Osteocyte (in vitro differentiated cells): Measurements from ENCODE around the gene CA11. TPM values are rescaled to one million over a fixed set of nuclear protein-coding genes. Genes with fewer than 3 reads are reported as not detected.

Experiments used
- DNase-seq: peaks from one replicate; pipeline ENCODE4 v3.0.0; 2021; ENCODE audit warnings: mixed read lengths; ENCODE audit not compliant: unreplicated experiment; ENCODE audit errors: extremely low spot score
- H3K27ac Mint-ChIP-seq: one replicate; pipeline ENCODE4 v1.8.0; 2021; ENCODE audit warnings: mild to moderate bottlenecking, mixed read lengths; ENCODE audit not compliant: unreplicated experiment
- H3K27me3 Mint-ChIP-seq: one replicate; pipeline ENCODE4 v1.8.0; 2021; ENCODE audit warnings: mixed read lengths; ENCODE audit not compliant: unreplicated experiment
- H3K36me3 Mint-ChIP-seq: one replicate; pipeline ENCODE4 v1.8.0; 2021; ENCODE audit warnings: mixed read lengths; ENCODE audit not compliant: unreplicated experiment
- H3K4me1 Mint-ChIP-seq: one replicate; pipeline ENCODE4 v1.8.0; 2021; ENCODE audit warnings: mixed read lengths; ENCODE audit not compliant: unreplicated experiment
- H3K4me3 Mint-ChIP-seq: one replicate; pipeline ENCODE4 v1.8.0; 2021; ENCODE audit warnings: mild to moderate bottlenecking, moderate library complexity, mixed read lengths; ENCODE audit not compliant: unreplicated experiment
- H3K9me3 Mint-ChIP-seq: one replicate; pipeline ENCODE4 v1.8.0; 2021; ENCODE audit warnings: mixed read lengths; ENCODE audit not compliant: unreplicated experiment
- total RNA-seq: library from RNA; stranded (reverse); gene quantifications from 2 replicates; pipeline ENCODE4 v1.2.1, GENCODE V29; 2021
- TF ChIP-seq, protein P1 (sequence below): fragments of 200-600 bp; sonication (generic); IDR thresholded peaks from 2 replicates; pipeline ENCODE4 v1.5.0; 2021; ENCODE audit warnings: antibody characterized with exemption, mild to moderate bottlenecking, moderate library complexity

Gene CA11
- total RNA-seq, 1 donor from 2014 or later: 40.7 TPM

DNA sequence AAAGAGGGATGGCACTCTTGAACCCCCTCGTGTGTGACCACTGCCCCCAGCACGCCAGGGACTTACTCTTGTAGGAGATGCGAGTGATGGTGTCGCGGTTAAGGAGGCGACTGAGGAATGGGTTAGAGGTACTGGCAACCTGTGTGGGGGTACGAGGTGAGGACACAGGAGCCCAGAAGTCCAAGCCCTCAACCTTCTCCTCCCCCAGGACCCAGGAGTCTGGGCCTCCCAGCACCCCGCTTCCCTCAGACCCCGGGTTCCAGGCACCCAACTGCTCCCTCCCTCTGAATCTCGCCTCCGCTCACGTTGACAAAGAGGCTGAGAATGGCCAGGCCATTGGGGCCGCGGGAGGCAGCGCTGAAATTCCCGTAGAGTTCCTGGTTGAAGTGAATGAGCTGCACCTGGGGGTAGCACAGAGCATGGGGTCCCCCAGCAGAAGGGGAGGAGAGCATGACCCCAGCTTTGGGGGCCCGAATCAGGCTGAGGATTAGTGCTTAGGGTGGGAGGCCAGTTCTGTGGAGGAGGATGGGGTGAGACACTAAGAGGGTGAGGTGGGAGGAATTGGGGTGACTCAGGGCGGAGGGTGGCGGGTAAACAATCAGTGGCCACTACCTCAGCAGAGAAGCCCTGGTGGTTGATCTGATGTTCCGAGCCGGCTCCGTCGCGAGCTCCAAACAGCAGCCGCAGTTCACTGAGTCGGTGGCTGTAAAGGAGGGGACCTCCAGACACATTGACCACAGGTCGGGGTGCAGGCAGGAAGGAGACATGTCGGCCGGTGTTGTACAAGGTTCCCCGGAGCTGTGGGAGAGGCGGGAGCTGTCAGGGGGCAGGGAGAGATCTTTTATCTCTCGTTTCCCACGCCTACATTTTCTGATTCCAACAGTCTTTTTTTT lies 6.3 kb downstream of the CA11 start:
- no peak overlapping the region for H3K4me3 Mint-ChIP-seq
- H3K27ac Mint-ChIP-seq: no peak overlapping the region
- no peaks in the 10 kb centered on the region for H3K36me3 Mint-ChIP-seq
- peaks cover 6% of the 10 kb centered on the region for H3K27me3 Mint-ChIP-seq
- no peak for DNase-seq
- no peaks in the 10 kb centered on the region for H3K9me3 Mint-ChIP-seq
- TF ChIP-seq, protein P1, sequence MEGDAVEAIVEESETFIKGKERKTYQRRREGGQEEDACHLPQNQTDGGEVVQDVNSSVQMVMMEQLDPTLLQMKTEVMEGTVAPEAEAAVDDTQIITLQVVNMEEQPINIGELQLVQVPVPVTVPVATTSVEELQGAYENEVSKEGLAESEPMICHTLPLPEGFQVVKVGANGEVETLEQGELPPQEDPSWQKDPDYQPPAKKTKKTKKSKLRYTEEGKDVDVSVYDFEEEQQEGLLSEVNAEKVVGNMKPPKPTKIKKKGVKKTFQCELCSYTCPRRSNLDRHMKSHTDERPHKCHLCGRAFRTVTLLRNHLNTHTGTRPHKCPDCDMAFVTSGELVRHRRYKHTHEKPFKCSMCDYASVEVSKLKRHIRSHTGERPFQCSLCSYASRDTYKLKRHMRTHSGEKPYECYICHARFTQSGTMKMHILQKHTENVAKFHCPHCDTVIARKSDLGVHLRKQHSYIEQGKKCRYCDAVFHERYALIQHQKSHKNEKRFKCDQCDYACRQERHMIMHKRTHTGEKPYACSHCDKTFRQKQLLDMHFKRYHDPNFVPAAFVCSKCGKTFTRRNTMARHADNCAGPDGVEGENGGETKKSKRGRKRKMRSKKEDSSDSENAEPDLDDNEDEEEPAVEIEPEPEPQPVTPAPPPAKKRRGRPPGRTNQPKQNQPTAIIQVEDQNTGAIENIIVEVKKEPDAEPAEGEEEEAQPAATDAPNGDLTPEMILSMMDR: no peak
- H3K4me1 Mint-ChIP-seq: peaks cover 34% of the 10 kb centered on the region

DNA sequence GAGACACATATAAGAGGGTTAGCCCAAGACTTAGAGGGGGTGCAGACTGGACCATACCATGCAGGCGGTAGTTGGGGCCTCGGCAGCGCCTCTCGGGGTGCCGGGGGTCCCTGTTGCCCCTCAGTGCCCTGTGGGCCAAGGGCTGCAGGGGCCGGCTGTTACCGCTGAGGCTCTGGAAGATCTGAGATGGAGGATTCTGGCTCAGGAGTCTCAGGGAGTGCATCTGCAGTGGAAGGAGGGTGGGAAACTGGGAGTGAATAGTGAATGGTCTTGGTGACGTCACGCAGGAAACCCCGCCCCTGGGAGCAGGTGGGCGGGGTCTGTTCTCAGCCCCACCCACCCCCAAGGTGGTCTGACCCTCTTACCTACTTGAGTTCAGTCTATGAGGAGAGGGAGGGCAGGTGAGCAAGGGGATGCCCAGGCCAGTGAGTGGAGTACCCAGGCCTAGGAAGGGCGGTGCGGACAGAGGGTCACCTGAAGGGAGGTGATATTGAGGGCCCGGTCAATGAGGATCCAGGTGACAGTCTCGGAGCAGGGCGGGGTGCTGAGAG lies 7.1 kb downstream of the CA11 start:
- Mint-ChIP-seq H3K4me1 (peaks cover 37% of the 10 kb centered on the region), H3K9me3 (no peaks in the 10 kb centered on the region), H3K36me3 (no peaks in the 10 kb centered on the region), H3K4me3 (no peak overlapping the region), H3K27me3 (peaks cover 6% of the 10 kb centered on the region), H3K27ac (no peak overlapping the region)
- TF ChIP-seq, protein P1: no peak
- DNase-seq: no peak

DNA sequence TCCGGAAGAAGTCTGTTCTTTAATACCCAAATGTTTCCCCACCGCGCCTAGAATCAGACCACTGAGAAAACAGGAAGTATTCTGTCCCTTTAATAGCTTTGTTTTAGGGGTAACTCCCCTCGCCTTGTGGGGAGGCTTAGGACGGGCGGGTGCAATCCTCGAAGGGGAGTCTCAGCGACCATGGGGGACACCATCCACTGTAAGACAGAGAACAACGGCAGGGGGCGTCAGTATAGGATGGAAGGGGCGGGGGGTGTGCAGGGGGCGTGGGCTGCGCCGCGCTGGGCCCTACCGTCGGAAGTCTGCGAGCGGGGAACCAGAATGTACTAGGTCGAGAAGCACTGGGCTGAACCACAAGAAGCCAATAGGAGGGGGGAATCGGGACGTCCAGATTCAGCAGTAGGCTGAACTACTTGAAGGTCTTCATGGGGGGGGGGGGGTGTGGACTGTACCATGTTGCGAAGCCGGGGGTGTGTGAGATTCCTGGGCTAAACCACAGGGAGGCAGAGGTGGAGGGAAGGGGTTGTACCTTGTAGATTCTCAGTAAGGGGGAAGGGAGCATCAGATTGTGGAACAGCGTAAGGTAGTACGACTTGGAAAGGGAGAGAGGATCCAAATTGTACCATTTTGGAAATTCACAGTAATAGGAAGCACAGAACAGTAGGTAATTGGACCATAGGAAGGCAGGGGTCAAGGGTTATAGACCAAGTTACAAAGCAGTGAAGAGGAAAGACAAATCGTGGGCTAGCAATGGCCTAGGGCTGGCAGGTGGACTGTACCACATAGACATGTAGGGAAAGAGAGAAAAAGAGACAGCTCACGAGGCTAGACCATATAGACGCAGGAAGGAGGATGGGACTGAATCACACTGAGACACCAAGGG lies 7.8 kb downstream of the CA11 start:
- H3K4me3 Mint-ChIP-seq: peak overlapping the region; percentile 96

DNA sequence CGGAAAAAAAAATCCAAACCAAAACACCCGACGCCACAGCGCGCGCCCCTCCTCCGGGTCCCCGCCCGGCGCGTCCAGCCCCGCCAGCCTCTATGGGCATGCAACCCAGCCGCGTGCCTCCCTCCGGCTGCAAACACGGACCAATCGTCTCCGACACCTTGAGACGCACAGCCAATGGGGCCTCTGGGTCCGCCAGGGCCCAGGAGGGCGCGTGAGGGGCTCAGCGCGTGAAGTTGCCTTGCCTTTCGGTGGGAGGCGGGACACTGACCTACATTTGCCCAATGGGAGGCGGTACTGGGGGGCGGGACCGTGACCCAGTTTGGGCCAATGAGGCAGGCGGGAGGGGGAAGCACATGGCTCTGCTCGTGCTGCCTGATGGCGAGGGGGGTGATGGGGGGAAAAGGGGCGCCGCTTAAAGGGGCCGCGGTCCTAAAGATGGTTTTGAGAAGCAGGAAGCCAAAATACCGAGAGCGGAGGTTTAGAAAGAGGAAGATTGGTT lies 8.5 kb downstream of the CA11 start:
- Mint-ChIP-seq H3K27me3 (peaks cover 6% of the 10 kb centered on the region), H3K9me3 (no peaks in the 10 kb centered on the region), H3K4me1 (peaks cover 51% of the 10 kb centered on the region), H3K36me3 (no peaks in the 10 kb centered on the region), H3K4me3 (peak overlapping the region; percentile 96), H3K27ac (peak overlapping the region; percentile 100)
- TF ChIP-seq, protein P1: no peak
- DNase-seq: peak; percentile 99

More for the DNA sequence above, 7.8 kb downstream of the CA11 start:
- Mint-ChIP-seq H3K27me3 (peaks cover 6% of the 10 kb centered on the region), H3K4me1 (peaks cover 45% of the 10 kb centered on the region), H3K27ac (peak overlapping the region; percentile 100), H3K9me3 (no peaks in the 10 kb centered on the region), H3K36me3 (no peaks in the 10 kb centered on the region)
- TF ChIP-seq, protein P1: peak; percentile 34
- DNase-seq: peak; percentile 95
